Activated naive CD4-positive, alpha-beta T cell treated with anti-CD3 and anti-CD28 coated beads, Interleukin-2, amount 10 ng/mL, durations not matched to agents 7 days and 5 days (primary cell): ENCODE results near the gene ALG12.
"Not testable (repeated sequence)": the region's sequence is repeated elsewhere in the genome, so short reads cannot be mapped to it uniquely, and the experiment has no call there.

Experiments used
- CTCF ChIA-PET: fragments of 350-600 bp; sonication (Branson Sonifier 250); formaldehyde crosslinking; loops from one replicate; lab custom pipeline; 2021; ENCODE audit warnings: antibody characterized with exemption; lab: Charles Lee
- DNase-seq: peaks from one replicate; pipeline ENCODE4 v3.0.0-alpha.2; 2020
- H3K27ac Mint-ChIP-seq: one replicate; pipeline ENCODE4 v1.8.0; 2021; ENCODE audit warnings: mild to moderate bottlenecking, moderate library complexity, mixed read lengths
- H3K27me3 Mint-ChIP-seq: one replicate; pipeline ENCODE4 v1.8.0; 2021; ENCODE audit warnings: mild to moderate bottlenecking, mixed read lengths
- H3K36me3 Mint-ChIP-seq: one replicate; pipeline ENCODE4 v1.8.0; 2021; ENCODE audit warnings: mixed read lengths
- H3K4me1 Mint-ChIP-seq: one replicate; pipeline ENCODE4 v1.8.0; 2021; ENCODE audit warnings: mixed read lengths
- H3K4me3 Mint-ChIP-seq: one replicate; pipeline ENCODE4 v1.8.0; 2021; ENCODE audit warnings: mild to moderate bottlenecking, moderate library complexity, mixed read lengths
- H3K9me3 Mint-ChIP-seq: one replicate; pipeline ENCODE4 v1.8.0; 2021; ENCODE audit warnings: mixed read lengths

ALG12 gene

DNA sequence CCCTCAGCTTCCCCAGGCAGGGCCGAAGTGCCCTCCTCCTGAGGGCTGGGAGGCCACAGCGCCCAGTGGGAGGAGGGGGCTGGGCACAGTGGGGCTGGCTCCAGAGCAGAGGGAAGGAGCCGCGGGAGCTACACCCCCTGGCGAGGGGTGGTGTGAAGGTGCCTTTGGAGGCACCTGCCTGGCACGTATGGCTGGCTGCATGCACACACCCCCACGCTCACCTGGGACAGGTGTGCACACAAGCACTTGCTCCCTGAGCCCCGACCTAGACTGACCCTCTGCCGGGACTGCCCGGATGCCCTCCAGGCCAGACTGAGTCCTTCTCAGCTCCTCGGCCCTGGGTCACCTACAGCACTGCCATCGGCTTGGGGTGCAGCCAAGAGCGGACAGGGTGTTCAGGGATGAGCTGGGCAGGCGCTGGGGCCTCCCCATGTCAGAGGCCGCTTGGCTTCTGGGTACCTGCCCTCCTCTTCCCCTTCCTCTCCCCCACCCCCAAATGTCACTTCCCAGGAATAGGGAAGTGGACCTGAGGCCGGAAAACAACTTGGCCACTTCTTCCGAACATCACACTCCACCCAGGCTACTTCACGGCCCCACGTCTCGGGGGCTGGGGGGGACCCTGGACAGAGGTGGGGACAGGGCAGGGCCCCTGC is 34.9 kb upstream of the ALG12 start:
- H3K4me3 Mint-ChIP-seq = no peak overlapping the region
- DNase-seq = no peak
- no peaks in the 10 kb centered on the region for H3K36me3 Mint-ChIP-seq
- H3K27me3 Mint-ChIP-seq = no peaks in the 10 kb centered on the region
- H3K9me3 Mint-ChIP-seq = no peaks in the 10 kb centered on the region
- peaks cover 2% of the 10 kb centered on the region for H3K4me1 Mint-ChIP-seq
- no peak overlapping the region for H3K27ac Mint-ChIP-seq
- CTCF ChIA-PET = no interaction called here

DNA sequence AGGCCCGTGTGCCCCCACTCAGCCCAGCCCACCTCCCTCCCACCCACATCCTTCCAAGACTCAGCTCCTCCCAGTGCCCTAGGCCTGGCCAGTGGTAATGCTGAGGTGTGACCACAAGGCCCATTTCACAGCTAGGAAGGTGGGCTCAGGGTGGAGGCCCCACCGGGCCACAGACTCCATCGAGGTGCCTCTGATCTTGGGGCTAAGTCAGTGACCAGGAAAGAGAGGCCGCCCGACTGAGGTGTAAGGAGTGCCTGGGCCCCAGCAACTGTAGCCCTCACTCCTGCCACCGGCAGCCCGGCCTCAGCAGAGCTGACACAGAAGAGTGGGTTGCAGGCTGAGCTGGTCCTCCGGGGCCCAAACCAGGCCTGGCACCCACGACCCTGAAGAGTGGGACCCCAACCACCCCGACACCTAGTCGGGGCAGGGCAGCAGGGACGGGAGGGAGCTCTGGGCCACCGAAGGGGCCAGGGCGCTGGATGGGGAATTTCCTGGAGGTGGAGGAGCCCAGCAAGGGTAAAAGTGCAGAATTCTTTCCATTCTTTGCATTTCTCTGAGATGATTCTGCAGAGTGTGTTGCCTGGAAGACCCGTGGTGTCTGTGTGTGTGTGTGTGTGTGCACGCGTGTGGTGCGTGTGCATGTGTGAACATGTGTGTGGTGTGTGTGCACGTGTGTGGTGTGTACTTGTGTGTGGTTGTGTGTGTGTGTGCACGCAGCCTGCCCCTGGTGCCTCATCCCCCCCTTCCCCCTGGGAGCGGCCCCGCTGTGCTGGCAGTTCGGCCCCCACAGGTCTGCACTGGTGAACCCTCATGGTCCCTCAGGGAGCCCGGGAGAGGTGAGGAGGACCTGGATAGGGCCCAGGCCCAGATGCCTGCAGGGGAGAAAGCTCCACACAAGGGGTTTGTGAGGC is 34.0 kb upstream of the ALG12 start:
- H3K27me3 Mint-ChIP-seq = no peaks in the 10 kb centered on the region
- CTCF ChIA-PET = interaction anchor here (0.7 kb wide), 1 partner anchor 25 kb away, joined by 3 read pairs; no protein-coding TSS in a partner anchor
- DNase-seq = no peak
- H3K4me1 Mint-ChIP-seq = peaks cover 2% of the 10 kb centered on the region
- H3K27ac Mint-ChIP-seq = no peak overlapping the region
- H3K4me3 Mint-ChIP-seq = no peak overlapping the region
- H3K36me3 Mint-ChIP-seq = no peaks in the 10 kb centered on the region
- no peaks in the 10 kb centered on the region for H3K9me3 Mint-ChIP-seq

DNA sequence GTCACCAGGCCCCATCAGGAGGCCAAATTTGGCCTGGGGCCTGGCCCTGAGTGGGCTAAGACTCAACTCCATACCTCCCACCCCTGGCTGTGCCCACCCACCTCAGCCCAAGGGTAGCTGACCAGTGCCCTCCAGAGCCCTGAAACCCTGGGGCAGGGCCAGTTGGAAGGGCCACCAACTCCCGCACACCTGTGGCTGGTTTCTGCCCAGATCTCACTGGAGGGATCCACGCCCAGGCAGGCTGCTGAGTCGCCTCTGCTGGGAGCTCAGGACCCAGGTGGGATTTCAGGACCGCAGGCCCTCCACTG is 33.4 kb upstream of the ALG12 start:
- H3K4me1 Mint-ChIP-seq = peaks cover 2% of the 10 kb centered on the region
- H3K4me3 Mint-ChIP-seq = no peak overlapping the region
- H3K27me3 Mint-ChIP-seq = no peaks in the 10 kb centered on the region
- CTCF ChIA-PET = interaction anchor here (0.7 kb wide), 1 partner anchor 24 kb away, joined by 3 read pairs; no protein-coding TSS in a partner anchor
- H3K36me3 Mint-ChIP-seq = no peaks in the 10 kb centered on the region
- no peak overlapping the region for H3K27ac Mint-ChIP-seq
- no peaks in the 10 kb centered on the region for H3K9me3 Mint-ChIP-seq
- DNase-seq = no peak

DNA sequence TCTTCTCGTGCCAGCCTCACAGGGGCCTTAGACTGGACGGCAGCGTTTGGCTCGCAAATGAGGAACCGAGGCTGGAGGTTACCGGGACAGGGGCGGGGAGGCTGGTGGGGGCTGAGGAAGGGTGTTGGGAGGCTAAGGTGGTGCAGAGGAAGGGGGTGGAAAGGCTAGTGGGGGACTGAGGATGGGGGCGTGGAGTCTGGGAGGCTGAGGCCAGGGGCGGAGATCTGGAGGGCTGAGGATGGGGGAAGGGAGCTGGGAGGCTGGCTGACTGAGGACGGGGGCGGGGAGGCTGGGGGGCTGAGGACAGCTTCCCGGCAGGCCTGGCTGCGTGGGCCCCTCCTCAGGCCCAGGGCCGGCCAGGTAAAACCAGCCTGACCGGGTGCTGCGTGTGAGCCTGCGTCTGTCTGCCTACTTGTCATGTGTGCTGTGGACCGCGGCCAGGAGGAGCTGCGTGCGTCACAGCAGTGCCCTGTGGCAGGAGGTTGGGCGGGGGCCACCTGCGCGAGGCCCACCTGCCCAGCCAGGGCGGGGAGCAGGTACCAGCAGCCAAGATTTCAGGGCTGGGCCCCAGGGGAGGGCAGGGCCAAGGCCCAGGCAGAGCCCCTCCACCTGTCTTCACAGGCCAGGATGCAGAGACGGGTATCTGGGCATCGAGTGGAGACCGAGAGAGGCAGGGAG is 32.9 kb upstream of the ALG12 start:
- CTCF ChIA-PET = interaction anchor here (0.7 kb wide), 1 partner anchor 24 kb away, joined by 3 read pairs; no protein-coding TSS in a partner anchor
- Mint-ChIP-seq H3K27ac (no peak overlapping the region), H3K36me3 (no peaks in the 10 kb centered on the region), H3K9me3 (no peaks in the 10 kb centered on the region), H3K4me3 (no peak overlapping the region), H3K4me1 (peaks cover 7% of the 10 kb centered on the region), H3K27me3 (no peaks in the 10 kb centered on the region)
- DNase-seq = no peak

DNA sequence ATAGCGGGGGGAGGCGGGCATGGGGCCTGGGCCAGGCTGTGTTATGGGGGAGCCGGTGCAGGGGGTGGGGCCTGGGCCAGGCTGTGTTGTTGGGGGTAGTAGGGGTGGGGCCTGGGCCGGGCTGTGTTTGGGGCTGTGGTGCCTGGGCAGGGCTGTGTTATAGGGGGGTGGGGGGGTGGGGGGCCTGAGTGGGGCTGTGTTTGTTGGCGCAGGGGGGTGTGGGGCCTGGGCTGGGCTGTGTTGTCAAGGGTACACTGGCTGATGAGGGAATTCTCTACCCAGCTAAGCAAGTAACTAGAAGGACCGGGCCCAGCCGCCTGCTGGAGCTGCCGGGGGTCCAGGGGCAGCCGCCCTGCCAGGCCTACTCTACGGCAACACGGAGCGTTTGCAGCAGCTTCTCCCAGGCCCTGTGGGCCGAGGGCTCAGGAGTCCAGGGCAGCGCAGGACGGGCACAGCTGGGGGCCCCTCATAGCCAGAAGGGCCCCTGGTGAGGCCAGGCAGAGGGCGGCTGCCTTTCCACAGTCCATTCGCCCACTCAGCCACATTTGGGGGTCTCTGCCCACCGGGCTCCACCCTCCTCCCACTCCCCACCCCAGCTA is 32.3 kb upstream of the ALG12 start:
- Mint-ChIP-seq H3K4me1 (peaks cover 14% of the 10 kb centered on the region), H3K27me3 (no peaks in the 10 kb centered on the region), H3K4me3 (no peak overlapping the region)

DNA sequence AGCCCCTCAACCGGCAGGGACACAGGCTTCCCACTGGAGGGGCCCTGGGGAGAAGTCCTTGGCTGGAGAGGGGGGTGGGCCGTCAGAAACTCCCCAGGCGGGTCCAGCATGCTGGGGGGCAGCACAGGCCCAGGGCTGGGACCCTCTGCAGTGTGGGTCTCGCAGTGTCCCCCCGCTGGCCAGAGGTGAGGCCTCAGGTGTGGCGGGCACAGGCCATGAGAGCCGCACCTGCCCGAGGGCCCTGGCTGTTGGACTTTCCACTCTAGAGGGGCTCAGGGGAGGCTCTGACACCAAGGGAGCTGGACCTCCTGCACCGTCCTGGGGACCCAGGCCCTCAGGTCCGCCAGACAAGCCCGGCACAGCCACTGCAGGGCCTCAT is 31.7 kb upstream of the ALG12 start:
- CTCF ChIA-PET = no interaction called here
- H3K27ac Mint-ChIP-seq = no peak overlapping the region
- no peak overlapping the region for H3K4me3 Mint-ChIP-seq
- peaks cover 3% of the 10 kb centered on the region for H3K9me3 Mint-ChIP-seq
- H3K27me3 Mint-ChIP-seq = no peaks in the 10 kb centered on the region
- no peak for DNase-seq
- peaks cover 19% of the 10 kb centered on the region for H3K4me1 Mint-ChIP-seq
- peaks cover 2% of the 10 kb centered on the region for H3K36me3 Mint-ChIP-seq

More for the DNA sequence above, 32.3 kb upstream of the ALG12 start:
- Mint-ChIP-seq H3K36me3 (peaks cover 2% of the 10 kb centered on the region), H3K9me3 (peaks cover 3% of the 10 kb centered on the region), H3K27ac (no peak overlapping the region)
- CTCF ChIA-PET = no interaction called here
- DNase-seq = no peak

DNA sequence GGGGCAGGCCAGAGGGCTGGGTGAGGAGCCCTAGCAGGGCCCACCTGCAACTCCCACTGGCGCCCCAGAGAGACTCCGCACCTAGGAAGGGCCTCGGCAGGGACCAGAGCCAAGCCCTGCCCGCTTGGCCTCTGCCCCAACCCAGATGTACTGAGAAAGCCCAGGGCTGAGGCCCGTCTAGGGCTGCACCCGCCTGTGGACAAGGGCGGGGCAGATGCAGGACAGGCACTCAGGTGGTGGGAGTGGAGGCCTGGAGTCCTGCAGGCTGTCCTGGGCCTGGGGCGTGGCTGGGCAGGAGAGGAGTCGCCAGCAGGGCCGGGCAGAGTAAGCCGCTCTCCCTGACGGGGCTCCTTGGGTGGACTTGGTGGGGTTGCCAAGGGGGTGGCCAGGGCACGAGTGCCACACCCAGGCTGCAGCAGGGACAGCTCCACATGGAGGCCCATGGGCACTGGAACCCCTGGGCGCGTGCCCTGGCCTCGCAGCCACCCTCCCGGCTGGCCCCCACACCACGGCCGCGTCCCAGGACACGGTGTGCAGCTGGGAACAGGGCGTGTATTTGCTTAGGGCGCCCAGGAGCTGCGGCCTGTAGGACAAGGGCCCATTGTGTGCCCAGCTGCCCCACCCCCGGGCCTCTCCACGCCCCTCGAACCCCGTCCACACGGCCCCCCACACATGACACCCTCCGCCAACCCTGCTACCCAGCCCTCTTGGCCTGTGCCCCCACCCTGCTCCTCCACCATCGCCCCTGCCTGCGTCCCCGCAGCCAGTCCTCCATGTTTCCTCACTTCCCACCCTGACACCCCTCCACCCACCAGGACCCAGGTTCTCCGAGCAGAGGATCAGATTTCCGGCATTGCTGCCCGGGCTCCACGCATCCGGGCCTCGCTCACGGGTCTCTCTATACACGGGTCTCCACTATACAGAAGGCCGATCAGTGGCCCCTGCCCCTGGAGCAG is 31.0 kb upstream of the ALG12 start:
- H3K27me3 Mint-ChIP-seq = no peaks in the 10 kb centered on the region
- H3K9me3 Mint-ChIP-seq = peaks cover 3% of the 10 kb centered on the region
- CTCF ChIA-PET = no interaction called here
- peaks cover 19% of the 10 kb centered on the region for H3K4me1 Mint-ChIP-seq
- no peak overlapping the region for H3K27ac Mint-ChIP-seq
- no peak for DNase-seq
- peaks cover 2% of the 10 kb centered on the region for H3K36me3 Mint-ChIP-seq
- no peak overlapping the region for H3K4me3 Mint-ChIP-seq

DNA sequence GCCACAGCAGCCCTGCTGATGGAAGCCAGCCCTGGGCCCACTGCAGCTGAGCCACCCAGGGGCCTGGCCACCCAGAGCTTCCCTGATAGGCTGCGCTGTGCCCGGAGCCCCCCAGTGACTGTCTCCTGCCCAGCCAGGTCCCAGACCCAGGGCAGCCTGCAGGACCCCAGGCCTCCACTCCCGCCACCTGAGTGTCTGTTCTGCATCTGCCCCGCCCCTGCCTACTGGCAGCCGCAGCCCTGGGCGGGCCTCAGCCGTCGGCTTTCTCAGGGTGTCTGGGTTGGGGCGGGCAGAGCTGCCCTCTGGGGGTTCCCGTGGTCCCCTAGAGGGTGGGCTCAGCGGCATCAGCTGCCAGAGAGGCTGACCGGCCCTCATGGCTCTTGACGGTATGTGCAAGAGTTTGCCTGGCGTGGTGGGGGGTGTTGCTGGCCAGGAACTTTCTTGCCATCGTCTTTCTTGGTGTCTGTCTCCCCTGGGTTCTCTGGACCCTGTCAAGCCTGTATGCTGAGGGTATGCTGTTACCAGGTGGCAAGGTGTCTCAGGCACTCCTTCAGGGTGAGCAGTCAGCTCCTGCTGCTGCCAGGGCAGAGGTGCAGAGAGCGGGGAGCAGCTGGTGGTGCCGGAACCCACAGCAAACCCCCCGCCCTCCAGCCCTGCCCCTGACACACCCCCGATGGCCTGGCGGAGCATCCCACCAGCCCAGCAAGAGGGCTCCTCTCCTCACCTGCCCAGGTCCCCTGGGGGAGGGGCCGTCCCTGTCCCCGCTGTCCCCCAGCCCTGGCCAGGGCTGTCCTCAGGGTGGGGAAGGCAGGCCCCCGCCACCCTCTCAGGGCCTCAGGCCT is 30.1 kb upstream of the ALG12 start:
- Mint-ChIP-seq H3K4me3 (no peak overlapping the region), H3K4me1 (peaks cover 19% of the 10 kb centered on the region), H3K36me3 (peaks cover 2% of the 10 kb centered on the region), H3K9me3 (peaks cover 3% of the 10 kb centered on the region), H3K27ac (no peak overlapping the region), H3K27me3 (no peaks in the 10 kb centered on the region)
- no peak for DNase-seq
- CTCF ChIA-PET = no interaction called here

DNA sequence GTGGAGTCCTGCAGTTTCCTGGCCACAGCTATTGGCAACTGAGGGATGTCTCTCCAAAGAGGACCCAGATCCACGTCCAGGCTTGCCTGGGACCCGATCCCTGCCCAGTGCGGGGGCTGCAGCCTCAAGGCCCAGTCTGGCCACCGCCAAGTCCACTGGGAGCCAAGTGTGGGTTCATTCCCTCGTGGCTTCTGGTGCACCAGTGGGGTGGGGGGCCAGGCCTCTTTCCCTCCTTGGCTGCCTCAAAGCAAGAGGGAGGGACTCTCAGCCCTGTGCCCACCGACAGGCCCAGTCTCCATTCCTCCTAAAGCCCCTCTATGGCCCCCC is 29.0 kb upstream of the ALG12 start:
- Mint-ChIP-seq H3K27ac (no peak overlapping the region), H3K9me3 (peaks cover 3% of the 10 kb centered on the region), H3K27me3 (no peaks in the 10 kb centered on the region), H3K36me3 (peaks cover 2% of the 10 kb centered on the region), H3K4me1 (peaks cover 19% of the 10 kb centered on the region), H3K4me3 (no peak overlapping the region)
- DNase-seq = no peak
- CTCF ChIA-PET = no interaction called here

DNA sequence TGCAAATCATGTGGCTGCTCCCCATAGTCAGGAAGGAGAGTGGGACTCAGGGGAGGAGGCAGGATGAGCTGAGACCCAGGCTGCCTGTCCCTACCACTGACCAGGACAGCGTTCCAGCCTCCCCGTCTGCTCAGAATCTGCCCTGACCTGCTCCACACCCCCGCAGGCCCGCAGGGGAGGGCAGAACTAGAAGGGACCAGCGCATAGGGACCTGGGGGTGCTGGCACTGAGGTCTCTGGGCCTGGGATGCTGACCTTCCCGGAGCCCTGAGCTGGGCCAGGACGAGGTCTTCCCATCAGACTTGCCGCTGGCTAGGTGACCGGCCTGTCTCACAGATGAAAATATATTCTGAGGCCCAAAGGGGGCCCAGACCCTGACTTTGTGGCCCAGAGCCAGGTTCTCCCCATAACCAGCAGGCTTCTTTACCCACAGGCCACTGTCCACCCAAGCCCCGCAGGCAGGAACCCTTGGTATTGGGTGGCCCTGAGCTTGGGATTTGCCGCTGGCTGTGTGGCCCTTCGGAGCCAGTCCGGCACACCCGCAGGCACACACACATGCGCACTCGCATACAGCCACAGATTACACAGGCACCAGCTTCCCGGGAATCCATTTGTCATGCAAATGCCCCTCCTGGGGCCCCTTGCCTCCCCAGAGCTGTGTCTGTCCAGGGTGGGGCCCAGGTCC is 28.5 kb upstream of the ALG12 start:
- H3K9me3 Mint-ChIP-seq = peaks cover 3% of the 10 kb centered on the region
- no peak overlapping the region for H3K4me3 Mint-ChIP-seq
- CTCF ChIA-PET = no interaction called here
- no peaks in the 10 kb centered on the region for H3K27me3 Mint-ChIP-seq
- H3K4me1 Mint-ChIP-seq = peaks cover 19% of the 10 kb centered on the region
- H3K27ac Mint-ChIP-seq = peak overlapping the region; percentile 95
- peaks cover 2% of the 10 kb centered on the region for H3K36me3 Mint-ChIP-seq
- no peak for DNase-seq

DNA sequence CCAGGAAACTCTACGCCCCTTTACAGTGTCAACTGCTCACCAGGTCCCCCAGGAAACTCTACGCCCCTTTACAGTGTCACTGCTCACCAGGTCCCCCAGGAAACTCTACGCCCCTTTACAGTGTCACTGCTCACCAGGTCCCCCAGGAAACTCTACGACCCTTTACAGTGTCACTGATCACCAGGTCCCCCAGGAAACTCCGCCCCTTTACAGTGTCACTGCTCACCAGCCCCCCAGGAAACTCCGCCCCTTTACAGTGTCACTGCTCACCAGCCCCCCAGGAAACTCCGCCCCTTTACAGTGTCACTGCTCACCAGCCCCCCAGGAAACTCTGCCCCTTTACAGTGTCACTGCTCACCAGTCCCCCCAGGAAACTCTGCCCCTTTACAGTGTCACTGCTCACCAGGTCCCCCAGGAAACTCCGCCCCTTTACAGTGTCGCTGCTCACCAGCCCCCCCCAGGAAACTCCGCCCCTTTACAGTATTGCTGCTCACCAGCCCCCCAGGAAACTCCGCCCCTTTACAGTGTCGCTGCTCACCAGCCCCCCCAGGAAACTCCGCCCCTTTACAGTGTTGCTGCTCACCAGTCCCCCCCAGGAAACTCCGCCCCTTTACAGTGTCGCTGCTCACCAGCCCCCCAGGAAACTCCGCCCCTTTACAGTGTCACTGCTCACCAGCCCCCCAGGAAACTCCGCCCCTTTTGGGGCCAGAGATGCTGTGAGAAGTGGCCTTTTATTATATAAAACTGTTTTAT is 27.0 kb upstream of the ALG12 start:
- DNase-seq = peak; percentile 70
- H3K4me3 Mint-ChIP-seq, H3K27me3 Mint-ChIP-seq, H3K36me3 Mint-ChIP-seq, CTCF ChIA-PET, H3K9me3 Mint-ChIP-seq: not testable (repeated sequence)
- H3K27ac Mint-ChIP-seq = peak overlapping the region; percentile 95
- peaks cover 19% of the 10 kb centered on the region for H3K4me1 Mint-ChIP-seq

DNA sequence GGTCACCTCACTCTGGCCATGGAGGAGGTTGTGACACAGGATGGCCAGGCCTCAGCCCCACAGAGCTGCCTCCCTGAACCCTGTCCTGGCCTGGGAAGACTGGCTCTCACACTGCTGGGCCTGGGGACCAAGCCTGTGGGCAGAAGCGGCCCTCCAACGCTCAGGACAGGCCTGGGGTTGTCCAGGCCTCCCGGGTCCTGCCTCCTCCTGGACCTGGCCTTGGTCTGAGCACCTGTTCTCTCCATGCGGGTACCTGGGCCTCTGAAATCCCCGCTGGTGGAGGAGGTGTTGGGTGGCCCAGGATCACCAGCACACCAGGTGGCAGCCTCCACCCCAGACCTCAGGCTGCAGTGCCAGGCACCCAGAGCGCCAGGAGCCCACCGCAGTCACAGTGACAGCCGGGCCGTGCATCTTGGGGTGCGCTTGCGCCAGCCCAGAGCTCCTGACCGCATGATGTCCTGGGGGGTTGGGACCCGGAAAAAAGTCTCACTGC is 26.2 kb upstream of the ALG12 start:
- Mint-ChIP-seq H3K4me3 (no peak overlapping the region), H3K27ac (peak overlapping the region; percentile 67), H3K9me3 (peaks cover 6% of the 10 kb centered on the region), H3K36me3 (peaks cover 2% of the 10 kb centered on the region), H3K27me3 (no peaks in the 10 kb centered on the region), H3K4me1 (peaks cover 19% of the 10 kb centered on the region)
- CTCF ChIA-PET = no interaction called here
- DNase-seq = no peak
